SK-N-SH treated with all-trans-retinoic acid at 6 μM for 48 hours (cell line): ENCODE measurements around the gene KIAA1671.

Experiments used
- ATAC-seq: fragments of 200-7000 bp; cut with Tn5 transposase; 3 replicates; pipeline ENCODE4 v1.9.1; 2020; ENCODE audit warnings: mild to moderate bottlenecking, moderate library complexity
- ARNTL ChIP-seq: fragments of 450-650 bp; formaldehyde crosslinking; IDR thresholded peaks from 2 replicates; pipeline ENCODE4 v1.5.0; 2020; ENCODE audit warnings: low read depth, mild to moderate bottlenecking, moderate library complexity, borderline replicate concordance
- BACH2 ChIP-seq: fragments of 250-450 bp; sonication (Bioruptor Pico); IDR thresholded peaks from 2 replicates; pipeline ENCODE4 v1.9.0; 2021; ENCODE audit warnings: mild to moderate bottlenecking, borderline replicate concordance
- CREB5 ChIP-seq: fragments of 250-450 bp; sonication (Bioruptor Pico); IDR thresholded peaks from 2 replicates; pipeline ENCODE4 v1.5.1; 2020; ENCODE audit warnings: low read depth, mild to moderate bottlenecking, moderate library complexity
- CSDC2 ChIP-seq: fragments of 250-450 bp; sonication (Bioruptor Pico); IDR thresholded peaks from 2 replicates; pipeline ENCODE4 v1.5.0; 2020; ENCODE audit warnings: mild to moderate bottlenecking, moderate library complexity
- CSRNP3 ChIP-seq: fragments of 250-450 bp; sonication (Bioruptor Pico); IDR thresholded peaks from 2 replicates; pipeline ENCODE4 v1.5.1; 2021; ENCODE audit warnings: mild to moderate bottlenecking, moderate library complexity
- GLIS3 ChIP-seq: fragments of 250-450 bp; sonication (Bioruptor Pico); IDR thresholded peaks from 2 replicates; pipeline ENCODE4 v1.5.0; 2020; ENCODE audit warnings: mild to moderate bottlenecking, moderate library complexity
- OSR1 ChIP-seq: fragments of 250-450 bp; sonication (Bioruptor Pico); IDR thresholded peaks from 2 replicates; pipeline ENCODE4 v1.8.0; 2022; ENCODE audit warnings: moderate library complexity, mild to moderate bottlenecking, inconsistent platforms
- POU6F1 ChIP-seq: fragments of 250-450 bp; sonication (Bioruptor Pico); IDR thresholded peaks from 2 replicates; pipeline ENCODE4 v1.8.0; 2021; ENCODE audit warnings: low read depth, mild to moderate bottlenecking, moderate library complexity, borderline replicate concordance
- RARB ChIP-seq: fragments of 250-450 bp; sonication (Bioruptor Pico); IDR thresholded peaks from 2 replicates; pipeline ENCODE4 v1.8.0; 2021; ENCODE audit warnings: mild to moderate bottlenecking, moderate library complexity
- TOX ChIP-seq: fragments of 250-450 bp; sonication (Bioruptor Pico); IDR thresholded peaks from 2 replicates; pipeline ENCODE4 v1.8.0; 2021; ENCODE audit warnings: mild to moderate bottlenecking, moderate library complexity, borderline replicate concordance
- TSHZ2 ChIP-seq: fragments of 250-450 bp; sonication (Bioruptor Pico); IDR thresholded peaks from 2 replicates; pipeline ENCODE4 v1.5.0; 2020; ENCODE audit warnings: mild to moderate bottlenecking, moderate library complexity
- ZC3H10 ChIP-seq: fragments of 250-450 bp; sonication (Bioruptor Pico); IDR thresholded peaks from 2 replicates; pipeline ENCODE4 v1.5.1; 2021; ENCODE audit warnings: mild to moderate bottlenecking, moderate library complexity
- ZFP3 ChIP-seq: fragments of 250-450 bp; sonication (Bioruptor Pico); IDR thresholded peaks from 2 replicates; pipeline ENCODE4 v1.5.0; 2020; ENCODE audit warnings: mild to moderate bottlenecking, moderate library complexity
- ZFP30 ChIP-seq: fragments of 450-650 bp; formaldehyde crosslinking; IDR thresholded peaks from 2 replicates; pipeline ENCODE4 v1.5.0; 2022; ENCODE audit warnings: mild to moderate bottlenecking, moderate library complexity
- ZNF565 ChIP-seq: fragments of 450-650 bp; formaldehyde crosslinking; conservative IDR thresholded peaks from 2 replicates; pipeline ENCODE4 v1.5.0; 2020; ENCODE audit warnings: low read depth, mild to moderate bottlenecking, moderate library complexity
- ZNF70 ChIP-seq: fragments of 450-650 bp; formaldehyde crosslinking; IDR thresholded peaks from 2 replicates; pipeline ENCODE4 v1.5.0; 2020; ENCODE audit warnings: mild to moderate bottlenecking, moderate library complexity
- ZNF8 ChIP-seq: fragments of 450-650 bp; formaldehyde crosslinking; IDR thresholded peaks from 2 replicates; pipeline ENCODE4 v1.5.0; 2020; ENCODE audit warnings: mild to moderate bottlenecking, moderate library complexity

Gene KIAA1671

GRCh38 chr22:25007444-25008106 lies 55.1 kb downstream of the KIAA1671 start:
- no peak for TF ChIP-seq CREB5 (CRISPR knock-in tag)
- TF ChIP-seq POU6F1 (CRISPR knock-in tag) = no peak
- no peak; the same call in 2 of the 3 replicates for ATAC-seq

- ATAC-seq = peak; percentile 30; the same call in 2 of the 3 replicates
Observed at GRCh38 chr22:25008666-25009065, 56.1 kb downstream of the KIAA1671 start.

GRCh38 chr22:25012741-25013143 lies 60.2 kb downstream of the KIAA1671 start:
- no peak for ATAC-seq

More at GRCh38 chr22:25008666-25009065, 56.1 kb downstream of the KIAA1671 start:
- TF ChIP-seq BACH2 (CRISPR knock-in tag) (no peak), CSDC2 (no peak), ZNF8 (CRISPR knock-in tag) (no peak), RARB (CRISPR knock-in tag) (no peak), ARNTL (CRISPR knock-in tag) (no peak), POU6F1 (CRISPR knock-in tag) (no peak), OSR1 (CRISPR knock-in tag) (no peak), GLIS3 (CRISPR knock-in tag) (no peak), TOX (no peak), ZFP3 (no peak), ZNF70 (no peak)

More at GRCh38 chr22:25012741-25013143, 60.2 kb downstream of the KIAA1671 start:
- TF ChIP-seq OSR1 (CRISPR knock-in tag) = no peak
- TF ChIP-seq CSRNP3 (CRISPR knock-in tag) = no peak
- TF ChIP-seq ZNF565 = no peak
- no peak for TF ChIP-seq BACH2 (CRISPR knock-in tag)
- TF ChIP-seq ZFP3 = no peak
- TF ChIP-seq ZC3H10 (CRISPR knock-in tag) = no peak
- TF ChIP-seq GLIS3 (CRISPR knock-in tag) = no peak
- no peak for TF ChIP-seq ZFP30
- TF ChIP-seq CSDC2 = no peak
- TF ChIP-seq RARB (CRISPR knock-in tag) = no peak
- TF ChIP-seq TSHZ2 = no peak
- TF ChIP-seq TOX = no peak
- TF ChIP-seq, all 23 proteins: peak for 0
